Mammary epithelial cell (primary cell): ENCODE results near the gene KLC1.

Experiments used
- EZH2 ChIP-seq: IDR thresholded peaks from 2 replicates; pipeline ENCODE4 v1.6.1; 2012; ENCODE audit warnings: low read length, inconsistent platforms, borderline replicate concordance
- TF ChIP-seq, protein P1 (sequence below), 2 donors: IDR thresholded peaks in 1 of 2; conservative IDR thresholded peaks in 1 of 2; 2 replicates each; pipeline ENCODE4 v1.5.1; 2011 to 2012; ENCODE audit warnings: inconsistent platforms in 2 of 2, low read length in 2 of 2, mild to moderate bottlenecking in 2 of 2, control low read depth in 1 of 2, low read depth in 1 of 2; ENCODE audit not compliant: insufficient read depth in 1 of 2; ENCODE audit errors: extremely low read depth in 1 of 2

DNA sequence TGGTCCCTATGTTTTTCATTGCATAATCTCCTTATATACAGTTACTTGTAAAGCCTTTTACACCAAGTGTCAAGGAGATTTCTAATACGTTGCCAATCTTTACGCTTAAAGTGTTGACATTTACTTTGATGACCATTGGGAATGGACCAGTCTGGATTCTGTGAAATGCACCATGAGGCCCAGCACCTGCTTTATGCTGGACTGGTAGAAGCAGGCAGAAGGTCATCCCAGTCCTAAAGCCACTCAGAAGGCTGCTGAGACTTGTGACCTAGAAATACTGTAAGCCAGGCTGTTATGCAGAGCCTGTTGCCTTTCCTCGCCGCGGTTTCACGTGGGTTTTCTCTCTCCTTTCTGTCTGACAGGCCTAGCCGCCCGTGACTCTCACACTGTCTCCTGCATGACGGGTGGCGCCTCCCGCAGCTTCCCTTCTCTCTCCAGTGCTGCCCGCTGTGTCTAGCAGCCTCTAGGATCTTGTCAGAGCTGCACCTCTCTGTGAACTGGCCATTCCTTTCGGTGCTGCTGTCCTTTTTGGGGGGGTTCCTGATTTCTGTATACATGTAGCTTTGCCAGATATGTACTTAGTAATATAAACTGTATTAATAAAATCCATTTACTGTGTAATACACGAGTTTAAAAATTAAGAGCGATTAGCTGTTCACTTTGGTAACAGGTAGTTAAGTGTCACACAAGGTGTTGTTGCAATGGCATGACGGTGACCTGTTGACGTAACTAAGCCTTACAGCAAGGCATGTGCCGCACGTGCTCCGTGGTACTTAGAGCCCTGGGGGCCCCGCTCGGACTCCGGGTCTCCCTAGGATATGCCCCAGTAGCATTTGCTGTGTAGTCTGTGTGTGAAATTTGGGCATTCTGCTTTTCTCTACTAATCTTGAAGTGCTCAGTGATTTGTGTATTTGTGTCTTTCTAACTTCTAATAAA is 56.5 kb downstream of the KLC1 start:
- TF ChIP-seq, protein P1, sequence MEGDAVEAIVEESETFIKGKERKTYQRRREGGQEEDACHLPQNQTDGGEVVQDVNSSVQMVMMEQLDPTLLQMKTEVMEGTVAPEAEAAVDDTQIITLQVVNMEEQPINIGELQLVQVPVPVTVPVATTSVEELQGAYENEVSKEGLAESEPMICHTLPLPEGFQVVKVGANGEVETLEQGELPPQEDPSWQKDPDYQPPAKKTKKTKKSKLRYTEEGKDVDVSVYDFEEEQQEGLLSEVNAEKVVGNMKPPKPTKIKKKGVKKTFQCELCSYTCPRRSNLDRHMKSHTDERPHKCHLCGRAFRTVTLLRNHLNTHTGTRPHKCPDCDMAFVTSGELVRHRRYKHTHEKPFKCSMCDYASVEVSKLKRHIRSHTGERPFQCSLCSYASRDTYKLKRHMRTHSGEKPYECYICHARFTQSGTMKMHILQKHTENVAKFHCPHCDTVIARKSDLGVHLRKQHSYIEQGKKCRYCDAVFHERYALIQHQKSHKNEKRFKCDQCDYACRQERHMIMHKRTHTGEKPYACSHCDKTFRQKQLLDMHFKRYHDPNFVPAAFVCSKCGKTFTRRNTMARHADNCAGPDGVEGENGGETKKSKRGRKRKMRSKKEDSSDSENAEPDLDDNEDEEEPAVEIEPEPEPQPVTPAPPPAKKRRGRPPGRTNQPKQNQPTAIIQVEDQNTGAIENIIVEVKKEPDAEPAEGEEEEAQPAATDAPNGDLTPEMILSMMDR (conservative IDR thresholded peaks at IDR 0.05 in 1 of 2, IDR thresholded peaks at IDR 0.05 in 1 of 2; ENCODE audit: extremely low read depth in 1 of 2, insufficient read depth in 1 of 2, low read depth in 1 of 2, low read length in 2 of 2) = no peak
- TF ChIP-seq EZH2 = no peak
